ENCODE data around the gene PEDS1. TPM values are rescaled to one million over a fixed set of nuclear protein-coding genes. Genes with fewer than 3 reads are reported as not detected.
A peak's percentile ranks its signal among the peaks of the same experiment; 100 is the strongest.
"Not testable (repeated sequence)": the region's sequence is repeated elsewhere in the genome, so short reads cannot be mapped to it uniquely, and the experiment has no call there.

Gene PEDS1
- total RNA-seq, 2 donors from 2014 or later, result 21.2 to 34.3 TPM

- peaks cover 15 to 45% of the 10 kb centered on the region in 2 donors for H3K4me1 ChIP-seq (ENCODE audit: control insufficient read depth in 1 of 2, low read depth in 2 of 2)
- TF ChIP-seq CTCF (IDR thresholded peaks at IDR 0.05), result peak; percentile 93
- ATAC-seq (ENCODE audit: insufficient number of reproducible peaks, low FRiP score, low read depth), result peak; percentile 8
- no peaks in the 10 kb centered on the region for H3K27me3 ChIP-seq (replicated peaks; ENCODE audit: insufficient read depth)
- no peak for DNase-seq (ENCODE audit: low spot score)
- H3K4me3 ChIP-seq, result no peak overlapping the region
- no peaks in the 10 kb centered on the region for H3K9me3 ChIP-seq
- H3K36me3 ChIP-seq, result no peaks in the 10 kb centered on the region
- H3K27ac ChIP-seq, result no peak overlapping the region
Measured at GRCh38 chr20:50169329-50169823, 15.9 kb upstream of the PEDS1 start.

GRCh38 chr20:50165684-50166554 lies 12.4 kb upstream of the PEDS1 start:
- no peak for TF ChIP-seq CTCF (IDR thresholded peaks at IDR 0.05)
- H3K4me3 ChIP-seq, result peak overlapping the region; percentile 70

GRCh38 chr20:50163570-50164317 lies 10.2 kb upstream of the PEDS1 start:
- Histone ChIP-seq H3K4me1 (ENCODE audit: control insufficient read depth in 1 of 2, low read depth in 2 of 2) (peaks cover 11 to 15% of the 10 kb centered on the region in 2 donors), H3K27me3 (replicated peaks; ENCODE audit: insufficient read depth) (no peaks in the 10 kb centered on the region), H3K27ac (peak overlapping the region in 1 of 2 donors; percentile 1), H3K9me3 (no peaks in the 10 kb centered on the region), H3K4me3 (no peak overlapping the region), H3K36me3 (no peaks in the 10 kb centered on the region)
- ATAC-seq (ENCODE audit: insufficient number of reproducible peaks, low FRiP score, low read depth), result no peak
- DNase-seq (ENCODE audit: low spot score), result no peak
- no peak for TF ChIP-seq CTCF (IDR thresholded peaks at IDR 0.05)

More at GRCh38 chr20:50165684-50166554, 12.4 kb upstream of the PEDS1 start:
- peak overlapping the region; percentile 62 to 88 for H3K27ac ChIP-seq
- peaks cover 11 to 20% of the 10 kb centered on the region in 2 donors for H3K4me1 ChIP-seq (ENCODE audit: control insufficient read depth in 1 of 2, low read depth in 2 of 2)
- DNase-seq (ENCODE audit: low spot score), result peak; percentile 99
- H3K9me3 ChIP-seq, result no peaks in the 10 kb centered on the region
- peak; percentile 94 for ATAC-seq (ENCODE audit: insufficient number of reproducible peaks, low FRiP score, low read depth)
- no peaks in the 10 kb centered on the region for H3K36me3 ChIP-seq
- no peaks in the 10 kb centered on the region for H3K27me3 ChIP-seq (replicated peaks; ENCODE audit: insufficient read depth)

GRCh38 chr20:50161494-50161893 lies 8.0 kb upstream of the PEDS1 start:
- H3K36me3 ChIP-seq; DNase-seq (ENCODE audit: low spot score); H3K9me3 ChIP-seq; H3K27me3 ChIP-seq (replicated peaks; ENCODE audit: insufficient read depth); ATAC-seq (ENCODE audit: insufficient number of reproducible peaks, low FRiP score, low read depth); H3K27ac ChIP-seq; H3K4me1 ChIP-seq (ENCODE audit: control insufficient read depth in 1 of 2, low read depth in 2 of 2); H3K4me3 ChIP-seq: not testable (repeated sequence)

- TF ChIP-seq CTCF (IDR thresholded peaks at IDR 0.05), result peak; percentile 10
- H3K27me3 ChIP-seq (replicated peaks; ENCODE audit: insufficient read depth), result no peaks in the 10 kb centered on the region
- DNase-seq (ENCODE audit: low spot score), result no peak
- ATAC-seq (ENCODE audit: insufficient number of reproducible peaks, low FRiP score, low read depth), result peak; percentile 16
- H3K9me3 ChIP-seq, result no peaks in the 10 kb centered on the region
- H3K36me3 ChIP-seq, result no peaks in the 10 kb centered on the region
- H3K27ac ChIP-seq, result peak overlapping the region; percentile 69 to 77
- peaks cover 22 to 45% of the 10 kb centered on the region in 2 donors for H3K4me1 ChIP-seq (ENCODE audit: control insufficient read depth in 1 of 2, low read depth in 2 of 2)
- peak overlapping the region; percentile 96 for H3K4me3 ChIP-seq
Measured at GRCh38 chr20:50153153-50153499, 397 bp downstream of the PEDS1 start.
